Lower lobe of right lung (tissue), 2 donors: Measurements from ENCODE around the gene ZNF662. TPM values are rescaled to one million over a fixed set of nuclear protein-coding genes. Genes with fewer than 3 reads are reported as not detected.

Source experiments
- ATAC-seq, 2 donors: fragments of 200-7000 bp; cut with Tn5 transposase; one replicate each; pipeline ENCODE4 v1.9.1; 2020 to 2022; ENCODE audit warnings: mild to moderate bottlenecking in 2 of 2, moderate library complexity in 2 of 2
- DNase-seq: peaks from one replicate; pipeline ENCODE4 v3.0.0-alpha.2; 2020
- H3K27ac ChIP-seq: fragments of 200-600 bp; one replicate; pipeline ENCODE4 v1.8.0; 2022
- H3K27me3 ChIP-seq: fragments of 200-600 bp; one replicate; pipeline ENCODE4 v1.8.0; 2022; ENCODE audit warnings: low read depth
- H3K36me3 ChIP-seq: fragments of 200-600 bp; one replicate; pipeline ENCODE4 v1.8.0; 2022; ENCODE audit warnings: mild to moderate bottlenecking
- H3K4me1 ChIP-seq: fragments of 200-600 bp; one replicate; pipeline ENCODE4 v1.8.0; 2022
- H3K4me3 ChIP-seq: fragments of 200-600 bp; one replicate; pipeline ENCODE4 v1.8.0; 2022; ENCODE audit warnings: mild to moderate bottlenecking
- H3K9me3 ChIP-seq: fragments of 200-600 bp; one replicate; pipeline ENCODE4 v1.8.0; 2022
- CTCF ChIP-seq: fragments of 200-600 bp; IDR thresholded peaks from one replicate; pipeline ENCODE4 v1.8.0; 2022; ENCODE audit warnings: antibody characterized with exemption, mild to moderate bottlenecking
- intact Hi-C: fragments of 100-400 bp; cut with DNase I; formaldehyde crosslinking; loops from one replicate; pipeline ENCODE4 v1.11.0; 2022
- total RNA-seq: library from RNA; stranded (reverse); fragmentation: NEBNext Ultra II Directional; extraction: Animal tissue kit (Norgen Biotek cat#: 25700); gene quantifications from one replicate; pipeline ENCODE4 v1.2.1, GENCODE V29; 2021
- donor health status: DM: no; HTN: yes; CAD: no; lungs with severe emphysema.

Gene ZNF662
- total RNA-seq, 1 donor from 2014 or later, result 7.3 TPM

GRCh38 chr3:42875325-42876151, 30.4 kb upstream of the ZNF662 start, which contains the start of gene CYP8B1:
CYP8B1 (minus strand) TSS chr3:42875879; CDS start chr3:42875816, 63 bp downstream.
- no peak for TF ChIP-seq CTCF
- H3K27ac ChIP-seq, result no peak within 1 kb of the TSS
- intact Hi-C loops, result no loop called here
- DNase-seq, result no peak
- no peaks in the 10 kb centered on the region for H3K9me3 ChIP-seq
- H3K27me3 ChIP-seq, result no peaks in the 10 kb centered on the region
- H3K4me1 ChIP-seq, result peaks cover 10% of the 10 kb centered on the region
- no peak within 1 kb of the TSS for H3K4me3 ChIP-seq
- no peaks in the 10 kb centered on the region for H3K36me3 ChIP-seq
- no peak for ATAC-seq

GRCh38 chr3:42876401-42876800, 29.5 kb upstream of the ZNF662 start:
- peaks cover 10% of the 10 kb centered on the region for H3K4me1 ChIP-seq
- no peaks in the 10 kb centered on the region for H3K36me3 ChIP-seq
- H3K27ac ChIP-seq, result no peak overlapping the region
- no peak for TF ChIP-seq CTCF
- DNase-seq (no peak), ATAC-seq (no peak)
- no peaks in the 10 kb centered on the region for H3K27me3 ChIP-seq
- intact Hi-C loops, result no loop called here
- H3K4me3 ChIP-seq, result no peak overlapping the region
- no peaks in the 10 kb centered on the region for H3K9me3 ChIP-seq

GRCh38 chr3:42876940-42877720, 28.8 kb upstream of the ZNF662 start:
- no peak for TF ChIP-seq CTCF
- H3K9me3 ChIP-seq, result no peaks in the 10 kb centered on the region
- intact Hi-C loops, result no loop called here
- no peak for ATAC-seq
- H3K4me3 ChIP-seq, result no peak overlapping the region
- peaks cover 5% of the 10 kb centered on the region for H3K4me1 ChIP-seq
- no peak overlapping the region for H3K27ac ChIP-seq
- H3K36me3 ChIP-seq, result no peaks in the 10 kb centered on the region
- H3K27me3 ChIP-seq, result no peaks in the 10 kb centered on the region
- DNase-seq, result no peak

GRCh38 chr3:42877881-42878280, 28.1 kb upstream of the ZNF662 start:
- peaks cover 5% of the 10 kb centered on the region for H3K4me1 ChIP-seq
- H3K27me3 ChIP-seq, result no peaks in the 10 kb centered on the region
- H3K27ac ChIP-seq, result no peak overlapping the region
- H3K36me3 ChIP-seq, result no peaks in the 10 kb centered on the region
- no peaks in the 10 kb centered on the region for H3K9me3 ChIP-seq
- intact Hi-C loops, result no loop called here
- ATAC-seq, result no peak
- TF ChIP-seq CTCF, result no peak
- no peak for DNase-seq
- H3K4me3 ChIP-seq, result no peak overlapping the region

GRCh38 chr3:42880183-42880582, 25.8 kb upstream of the ZNF662 start:
- DNase-seq (no peak), ATAC-seq (peak in 1 of 2 donors; percentile 6)
- H3K9me3 ChIP-seq, result no peaks in the 10 kb centered on the region
- peaks cover 5% of the 10 kb centered on the region for H3K4me1 ChIP-seq
- peak overlapping the region; percentile 81 for H3K4me3 ChIP-seq
- H3K36me3 ChIP-seq, result no peaks in the 10 kb centered on the region
- no peaks in the 10 kb centered on the region for H3K27me3 ChIP-seq
- no peak for TF ChIP-seq CTCF
- intact Hi-C loops, result no loop called here
- H3K27ac ChIP-seq, result no peak overlapping the region
